Pulmonary artery endothelial cell (primary cell): ENCODE results near the gene DNAJB4. TPM values are rescaled to one million over a fixed set of nuclear protein-coding genes. Genes with fewer than 3 reads are reported as not detected.
"Not testable (repeated sequence)": the region's sequence is repeated elsewhere in the genome, so short reads cannot be mapped to it uniquely, and the experiment has no call there.

Experiments
- DNase-seq: peaks from one replicate; pipeline ENCODE4 v3.0.0-alpha.2; 2011; ENCODE audit warnings: low read depth, low spot score
- total RNA-seq: library from RNA; depleted of rRNA; stranded (reverse); fragments of >200 nt; gene quantifications from 2 replicates; pipeline ENCODE4 v1.2.3, GENCODE V29; 2014

The DNAJB4 gene
- total RNA-seq, 1 donor from 2014 or later: 162 TPM

- DNase-seq: no peak
Observed at GRCh38 chr1:77990629-77991204, 14.0 kb upstream of the DNAJB4 start.

GRCh38 chr1:77991638-77992037 is 13.1 kb upstream of the DNAJB4 start:
- no peak for DNase-seq

DNA sequence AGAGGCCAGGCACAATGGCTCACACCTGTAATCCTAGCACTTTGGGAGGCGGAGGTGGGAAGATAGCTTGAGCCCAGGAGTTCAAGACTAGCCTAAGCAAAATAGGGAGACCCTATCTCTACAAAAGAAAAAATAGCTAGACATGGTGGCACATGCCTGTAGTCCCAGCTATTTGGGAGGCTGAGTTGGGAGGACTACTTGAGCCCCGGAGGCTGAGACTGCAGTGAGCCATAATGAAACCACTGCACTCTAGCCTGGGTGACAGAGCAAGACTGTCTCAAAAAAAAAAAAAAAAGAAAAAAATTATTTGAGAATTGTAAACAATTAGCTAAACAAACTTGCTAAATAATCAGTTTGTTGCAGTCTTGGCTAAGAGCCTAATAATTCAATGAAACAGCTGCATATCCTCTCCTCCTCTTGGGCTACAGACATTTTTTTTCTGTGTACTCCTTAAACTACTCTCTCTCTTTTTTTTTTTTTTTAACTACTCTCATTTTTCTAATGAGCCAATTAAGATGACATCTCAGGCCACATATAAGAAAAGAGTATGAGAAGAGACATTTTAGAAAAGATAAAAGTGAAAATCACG is 10.5 kb upstream of the DNAJB4 start:
- no peak for DNase-seq

- DNase-seq: no peak
Observed at GRCh38 chr1:77996734-77997133, 8.0 kb upstream of the DNAJB4 start.

DNA sequence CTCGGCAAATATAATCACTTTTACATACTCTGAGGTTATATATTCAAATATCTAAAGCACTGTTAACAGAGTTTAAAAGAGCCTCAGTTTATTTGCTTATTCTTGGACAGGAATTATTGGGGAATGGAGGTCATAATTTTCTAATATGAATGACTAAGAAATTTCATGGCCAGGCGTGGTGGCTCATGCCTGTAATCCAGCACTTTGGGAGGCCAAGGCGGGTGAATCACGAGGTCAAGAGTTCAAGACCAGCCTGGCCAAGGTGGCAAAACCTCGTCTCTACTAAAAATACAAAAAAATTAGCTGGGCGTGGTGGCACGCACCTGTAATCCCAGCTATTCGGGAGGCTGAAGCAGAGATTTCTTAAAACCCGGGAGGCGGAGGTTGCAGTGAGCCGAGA is 4.2 kb upstream of the DNAJB4 start:
- not testable (repeated sequence) for DNase-seq

- no peak for DNase-seq
Observed at GRCh38 chr1:78003070-78003746, 1.5 kb upstream of the DNAJB4 start.

- DNase-seq: no peak
Observed at GRCh38 chr1:78003882-78004718, 639 bp upstream of the DNAJB4 start.

DNA sequence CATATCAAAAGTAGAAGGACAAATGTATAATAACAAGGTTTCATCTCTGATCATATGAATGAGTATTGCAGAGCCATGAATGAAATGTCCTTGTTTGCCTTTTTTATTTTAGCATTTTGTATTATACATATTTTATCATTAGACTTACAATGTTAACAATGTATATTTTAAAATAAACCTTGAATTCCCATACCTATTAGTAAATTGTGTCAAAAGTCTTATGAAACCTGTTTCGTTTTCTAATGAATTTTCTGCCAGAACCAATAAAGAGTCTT is 646 bp downstream of the DNAJB4 start:
- DNase-seq: no peak

GRCh38 chr1:78005755-78006154 is 1.0 kb downstream of the DNAJB4 start:
- peak; percentile 76 for DNase-seq

DNA sequence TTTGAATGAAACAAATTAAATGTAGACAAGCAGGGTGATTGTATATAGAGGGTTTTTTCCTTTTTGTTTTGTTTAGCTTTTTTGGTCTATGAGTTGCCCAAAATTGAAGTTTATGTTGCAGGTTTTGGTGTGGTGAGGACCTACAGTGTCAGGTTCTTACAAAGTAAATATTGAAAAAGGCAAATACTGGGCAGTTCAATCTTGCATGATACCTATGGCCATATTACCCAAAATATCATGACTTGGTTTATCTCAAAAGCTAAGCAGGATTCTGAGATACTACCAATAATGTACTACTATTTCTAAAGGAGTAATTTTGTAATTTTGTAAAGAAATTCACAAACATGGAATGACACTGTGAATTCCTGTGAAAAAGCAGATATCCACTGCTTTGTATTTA is 1.8 kb downstream of the DNAJB4 start:
- DNase-seq: no peak

GRCh38 chr1:78007677-78008341 is 3.1 kb downstream of the DNAJB4 start:
- DNase-seq: no peak

DNA sequence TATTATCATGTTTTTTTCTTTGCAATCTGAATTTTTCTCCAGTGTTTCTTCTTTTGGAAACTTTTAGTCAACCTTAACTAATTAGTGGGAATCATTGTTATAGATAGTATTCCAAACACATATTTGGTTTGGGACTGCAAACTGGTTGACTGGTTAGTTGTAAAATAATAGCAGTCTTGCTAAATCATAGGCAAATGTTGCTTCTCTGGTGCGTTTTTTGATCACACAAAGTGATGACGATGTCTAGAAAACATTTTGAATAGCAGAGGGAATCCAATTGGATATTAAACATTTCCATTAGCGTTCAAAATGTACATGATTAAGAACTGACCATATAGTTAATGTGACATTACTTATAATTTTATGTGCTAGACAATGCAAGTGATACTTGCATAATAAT is 4.5 kb downstream of the DNAJB4 start:
- no peak for DNase-seq

- no peak for DNase-seq
Observed at GRCh38 chr1:78009836-78010235, 5.1 kb downstream of the DNAJB4 start.

GRCh38 chr1:78011050-78011449 is 6.3 kb downstream of the DNAJB4 start:
- DNase-seq: no peak

DNA sequence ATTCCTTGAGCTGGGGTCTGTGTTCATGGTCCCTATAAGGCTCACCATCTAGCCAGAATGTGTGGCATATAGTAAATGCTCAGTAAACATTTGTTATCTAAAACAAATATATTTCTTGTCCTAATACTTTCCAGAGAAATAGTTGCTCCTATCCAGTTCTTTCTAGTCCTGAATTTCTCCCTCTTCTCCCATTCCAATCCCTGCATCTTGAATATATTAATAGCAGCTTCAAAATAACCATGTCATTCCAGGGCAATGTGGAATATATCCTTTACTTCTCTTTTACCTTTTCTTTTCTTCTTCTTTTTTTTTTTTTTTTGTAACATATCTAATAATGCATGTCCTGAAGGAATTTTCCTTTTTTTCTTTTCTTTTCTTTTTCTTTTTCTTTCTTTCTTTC is 10.4 kb downstream of the DNAJB4 start:
- DNase-seq: no peak

GRCh38 chr1:78019024-78019423 is 14.3 kb downstream of the DNAJB4 start:
- DNase-seq: no peak

GRCh38 chr1:78021134-78021533 is 16.4 kb downstream of the DNAJB4 start:
- DNase-seq: not testable (repeated sequence)

DNA sequence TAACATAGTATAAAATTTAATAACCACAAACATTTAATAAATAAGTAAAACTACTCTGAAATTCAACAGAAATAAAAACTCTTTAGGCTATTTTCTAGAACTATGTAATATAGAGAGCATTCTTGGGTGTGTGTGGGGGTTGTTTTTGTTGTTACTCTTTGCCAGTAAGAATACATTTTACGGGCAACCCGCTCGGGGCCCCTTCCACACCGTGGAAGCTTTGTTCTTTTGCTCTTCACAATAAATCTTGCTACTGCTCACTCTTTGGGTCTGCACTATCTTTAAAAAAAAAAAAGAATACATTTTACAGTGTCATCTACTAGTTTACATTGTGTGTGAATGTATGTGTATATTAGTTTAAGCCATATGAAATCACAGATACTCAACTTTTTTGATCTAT is 25.1 kb downstream of the DNAJB4 start:
- no peak for DNase-seq

GRCh38 chr1:78032996-78033796 is 28.5 kb downstream of the DNAJB4 start:
- no peak for DNase-seq

DNA sequence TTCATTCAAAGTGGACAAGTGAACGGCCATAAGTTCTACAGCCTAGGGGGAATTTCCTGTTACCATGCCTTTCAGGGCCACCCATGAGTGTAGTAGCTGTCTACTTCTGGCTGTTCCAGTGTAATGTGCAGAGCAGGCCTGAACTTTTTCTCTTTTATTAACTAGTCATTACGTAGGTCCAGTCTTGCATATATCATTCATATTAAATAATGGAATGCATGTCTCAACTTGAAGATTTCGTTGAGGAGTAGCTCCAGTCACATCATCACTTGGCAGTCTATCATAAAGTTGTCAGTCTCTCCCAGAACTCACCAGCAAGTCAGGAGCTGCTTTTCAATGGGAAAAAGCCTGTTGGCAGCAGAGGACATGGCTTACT is 29.0 kb downstream of the DNAJB4 start:
- no peak for DNase-seq

- DNase-seq: no peak
Observed at GRCh38 chr1:78035121-78035520, 30.4 kb downstream of the DNAJB4 start.
